Measurements from ENCODE around the gene NFIB. TPM values are rescaled to one million over a fixed set of nuclear protein-coding genes. Genes with fewer than 3 reads are reported as not detected.

NFIB gene
- total RNA-seq, 4 donors from 2014 or later = 40.2 to 150 (median 83.7) TPM

- Histone ChIP-seq H3K4me3 (no peak overlapping the region), H3K27ac (no peak overlapping the region), H3K27me3 (peaks cover 69% of the 10 kb centered on the region), H3K4me1 (peaks cover 0 to 10% (median 3%) of the 10 kb centered on the region in 4 donors), H3K36me3 (no peaks in the 10 kb centered on the region), H3K9me3 (no peaks in the 10 kb centered on the region)
- intact Hi-C loops (cut with DNase I; ENCODE audit: low total_unique reads) = no loop called here
- no peak for DNase-seq
- TF ChIP-seq POLR2AphosphoS5 (IDR thresholded peaks at IDR 0.05) (no peak), EP300 (IDR thresholded peaks at IDR 0.05; ENCODE audit: low read depth) (no peak), CTCF (IDR thresholded peaks at IDR 0.05) (no peak)
- 70% methylated on average over 3 of the region's 3 CpGs; no CpG with 5 or more reads in 1 of the 2 donors for WGBS, 2 donors (ENCODE audit: low coverage in 1 of 2)
- in situ Hi-C loops (cut with MboI; ENCODE audit: low pct_ligation_motif_present in 1 of 4, low pct_unique_long_range_greater_than_20kb in 1 of 4, low sequenced_read_pairs in 3 of 4) = no loop called here
Measured at GRCh38 chr9:14340994-14341393, 27.1 kb upstream of the NFIB start.

- peaks cover 0 to 7% (median 0%) of the 10 kb centered on the region in 4 donors for H3K4me1 ChIP-seq
- in situ Hi-C loops (cut with MboI; ENCODE audit: low pct_ligation_motif_present in 1 of 4, low pct_unique_long_range_greater_than_20kb in 1 of 4, low sequenced_read_pairs in 3 of 4) (no loop called here), intact Hi-C loops (cut with DNase I; ENCODE audit: low total_unique reads) (no loop called here)
- no peaks in the 10 kb centered on the region for H3K36me3 ChIP-seq
- TF ChIP-seq POLR2A (IDR thresholded peaks at IDR 0.05) = no peak
- no peak for TF ChIP-seq CTCF (IDR thresholded peaks at IDR 0.05)
- TF ChIP-seq EP300 (IDR thresholded peaks at IDR 0.05; ENCODE audit: low read depth) = no peak
- TF ChIP-seq POLR2AphosphoS5 (IDR thresholded peaks at IDR 0.05) = no peak
- WGBS, 2 donors (ENCODE audit: low coverage in 1 of 2) = 62 to 74% methylated on average over 4 to 8 of the region's 8 CpGs
- DNase-seq = no peak
- no peak overlapping the region for H3K27ac ChIP-seq
- peaks cover 62% of the 10 kb centered on the region for H3K27me3 ChIP-seq
- H3K4me3 ChIP-seq = no peak overlapping the region
- no peaks in the 10 kb centered on the region for H3K9me3 ChIP-seq
Measured at GRCh38 chr9:14340219-14340873, 26.4 kb upstream of the NFIB start.

GRCh38 chr9:14339746-14340145 is 25.8 kb upstream of the NFIB start:
- intact Hi-C loops (cut with DNase I; ENCODE audit: low total_unique reads) (loop anchor here (5.0 kb wide), 1 partner anchor 377 kb away; no protein-coding TSS in a partner anchor), in situ Hi-C loops (cut with MboI; ENCODE audit: low pct_ligation_motif_present in 1 of 4, low pct_unique_long_range_greater_than_20kb in 1 of 4, low sequenced_read_pairs in 3 of 4) (no loop called here)
- Histone ChIP-seq H3K36me3 (no peaks in the 10 kb centered on the region), H3K27me3 (peaks cover 56% of the 10 kb centered on the region), H3K27ac (no peak overlapping the region), H3K4me1 (peaks cover 0 to 7% (median 0%) of the 10 kb centered on the region in 4 donors), H3K4me3 (no peak overlapping the region), H3K9me3 (no peaks in the 10 kb centered on the region)
- DNase-seq = no peak
- 80% methylated on average over 2 of the region's 2 CpGs; no CpG with 5 or more reads in 1 of the 2 donors for WGBS, 2 donors (ENCODE audit: low coverage in 1 of 2)
- TF ChIP-seq POLR2A (IDR thresholded peaks at IDR 0.05) (no peak), EP300 (IDR thresholded peaks at IDR 0.05; ENCODE audit: low read depth) (no peak), POLR2AphosphoS5 (IDR thresholded peaks at IDR 0.05) (no peak), CTCF (IDR thresholded peaks at IDR 0.05) (no peak)

GRCh38 chr9:14337615-14338014 is 23.7 kb upstream of the NFIB start:
- WGBS, 2 donors (ENCODE audit: low coverage in 1 of 2) = 50 to 73% methylated on average over 2 to 4 of the region's 4 CpGs
- Histone ChIP-seq H3K27me3 (peaks cover 35% of the 10 kb centered on the region), H3K36me3 (no peaks in the 10 kb centered on the region), H3K4me3 (no peak overlapping the region), H3K4me1 (no peaks in the 10 kb centered on the region), H3K27ac (no peak overlapping the region), H3K9me3 (no peaks in the 10 kb centered on the region)
- TF ChIP-seq EP300 (IDR thresholded peaks at IDR 0.05; ENCODE audit: low read depth) (no peak), POLR2A (IDR thresholded peaks at IDR 0.05) (no peak), CTCF (IDR thresholded peaks at IDR 0.05) (no peak), POLR2AphosphoS5 (IDR thresholded peaks at IDR 0.05) (no peak)
- intact Hi-C loops (cut with DNase I; ENCODE audit: low total_unique reads) (loop anchor here (5.0 kb wide), 1 partner anchor 375 kb away; no protein-coding TSS in a partner anchor), in situ Hi-C loops (cut with MboI; ENCODE audit: low pct_ligation_motif_present in 1 of 4, low pct_unique_long_range_greater_than_20kb in 1 of 4, low sequenced_read_pairs in 3 of 4) (no loop called here)
- no peak for DNase-seq
